Measurements from ENCODE around the gene HTR6. TPM values are rescaled to one million over a fixed set of nuclear protein-coding genes. Genes with fewer than 3 reads are reported as not detected.
"Not testable (repeated sequence)": the region's sequence is repeated elsewhere in the genome, so short reads cannot be mapped to it uniquely, and the experiment has no call there.

The HTR6 gene
- total RNA-seq, 4 donors from 2014 or later: 0.23 to 2.4 TPM; not detected in 2

- Histone ChIP-seq H3K36me3 (peaks cover 43% of the 10 kb centered on the region), H3K4me3 (no peak overlapping the region), H3K27me3 (no peaks in the 10 kb centered on the region), H3K9me3 (no peaks in the 10 kb centered on the region), H3K4me1 (no peaks in the 10 kb centered on the region), H3K27ac (no peak overlapping the region)
- TF ChIP-seq POLR2A (IDR thresholded peaks at IDR 0.05) (no peak), POLR2AphosphoS5 (IDR thresholded peaks at IDR 0.05) (no peak), EP300 (IDR thresholded peaks at IDR 0.05) (no peak)
- TF ChIP-seq, protein P1, sequence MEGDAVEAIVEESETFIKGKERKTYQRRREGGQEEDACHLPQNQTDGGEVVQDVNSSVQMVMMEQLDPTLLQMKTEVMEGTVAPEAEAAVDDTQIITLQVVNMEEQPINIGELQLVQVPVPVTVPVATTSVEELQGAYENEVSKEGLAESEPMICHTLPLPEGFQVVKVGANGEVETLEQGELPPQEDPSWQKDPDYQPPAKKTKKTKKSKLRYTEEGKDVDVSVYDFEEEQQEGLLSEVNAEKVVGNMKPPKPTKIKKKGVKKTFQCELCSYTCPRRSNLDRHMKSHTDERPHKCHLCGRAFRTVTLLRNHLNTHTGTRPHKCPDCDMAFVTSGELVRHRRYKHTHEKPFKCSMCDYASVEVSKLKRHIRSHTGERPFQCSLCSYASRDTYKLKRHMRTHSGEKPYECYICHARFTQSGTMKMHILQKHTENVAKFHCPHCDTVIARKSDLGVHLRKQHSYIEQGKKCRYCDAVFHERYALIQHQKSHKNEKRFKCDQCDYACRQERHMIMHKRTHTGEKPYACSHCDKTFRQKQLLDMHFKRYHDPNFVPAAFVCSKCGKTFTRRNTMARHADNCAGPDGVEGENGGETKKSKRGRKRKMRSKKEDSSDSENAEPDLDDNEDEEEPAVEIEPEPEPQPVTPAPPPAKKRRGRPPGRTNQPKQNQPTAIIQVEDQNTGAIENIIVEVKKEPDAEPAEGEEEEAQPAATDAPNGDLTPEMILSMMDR (IDR thresholded peaks at IDR 0.05): no peak
- DNase-seq (ENCODE audit: low spot score in 2 of 2): no peak
- WGBS: 80% methylated on average over 3 of the region's 3 CpGs
Measured at GRCh38 chr1:19628879-19629278, 35.8 kb upstream of the HTR6 start.

- no peak overlapping the region for H3K27ac ChIP-seq
- no peak overlapping the region for H3K4me3 ChIP-seq
- 85% methylated on average over 4 of the region's 4 CpGs for WGBS
- no peaks in the 10 kb centered on the region for H3K27me3 ChIP-seq
- no peaks in the 10 kb centered on the region for H3K9me3 ChIP-seq
- no peak for DNase-seq (ENCODE audit: low spot score in 2 of 2)
- H3K4me1 ChIP-seq: no peaks in the 10 kb centered on the region
- H3K36me3 ChIP-seq: peaks cover 38% of the 10 kb centered on the region
- no peak for TF ChIP-seq POLR2AphosphoS5 (IDR thresholded peaks at IDR 0.05)
- TF ChIP-seq, protein P1 (IDR thresholded peaks at IDR 0.05): no peak
- no peak for TF ChIP-seq POLR2A (IDR thresholded peaks at IDR 0.05)
- no peak for TF ChIP-seq EP300 (IDR thresholded peaks at IDR 0.05)
Measured at GRCh38 chr1:19629357-19629756, 35.3 kb upstream of the HTR6 start.

GRCh38 chr1:19630192-19630591 is 34.5 kb upstream of the HTR6 start:
- H3K36me3 ChIP-seq: peaks cover 30% of the 10 kb centered on the region
- H3K27ac ChIP-seq; H3K27me3 ChIP-seq; H3K4me1 ChIP-seq; DNase-seq (ENCODE audit: low spot score in 2 of 2); H3K9me3 ChIP-seq; H3K4me3 ChIP-seq: not testable (repeated sequence)
- WGBS: 100% methylated on average over 1 of the region's 1 CpG

GRCh38 chr1:19630720-19631395 is 33.8 kb upstream of the HTR6 start:
- 75% methylated on average over 6 of the region's 6 CpGs for WGBS
- H3K4me3 ChIP-seq: no peak overlapping the region
- no peaks in the 10 kb centered on the region for H3K27me3 ChIP-seq
- H3K4me1 ChIP-seq: no peaks in the 10 kb centered on the region
- no peak overlapping the region for H3K27ac ChIP-seq
- TF ChIP-seq, protein P1 (IDR thresholded peaks at IDR 0.05): no peak
- TF ChIP-seq POLR2AphosphoS5 (IDR thresholded peaks at IDR 0.05) (no peak), EP300 (IDR thresholded peaks at IDR 0.05) (no peak), POLR2A (IDR thresholded peaks at IDR 0.05) (no peak)
- H3K9me3 ChIP-seq: no peaks in the 10 kb centered on the region
- DNase-seq (ENCODE audit: low spot score in 2 of 2): no peak
- peaks cover 23% of the 10 kb centered on the region for H3K36me3 ChIP-seq

- Histone ChIP-seq H3K27me3 (no peaks in the 10 kb centered on the region), H3K36me3 (peaks cover 9% of the 10 kb centered on the region), H3K27ac (no peak overlapping the region), H3K4me3 (no peak overlapping the region), H3K9me3 (no peaks in the 10 kb centered on the region), H3K4me1 (no peaks in the 10 kb centered on the region)
- 90% methylated on average over 2 of the region's 2 CpGs for WGBS
- no peak for DNase-seq (ENCODE audit: low spot score in 2 of 2)
- TF ChIP-seq, protein P1 (IDR thresholded peaks at IDR 0.05): no peak
- TF ChIP-seq EP300 (IDR thresholded peaks at IDR 0.05) (no peak), POLR2AphosphoS5 (IDR thresholded peaks at IDR 0.05) (no peak)
Measured at GRCh38 chr1:19632211-19632610, 32.5 kb upstream of the HTR6 start.

DNA sequence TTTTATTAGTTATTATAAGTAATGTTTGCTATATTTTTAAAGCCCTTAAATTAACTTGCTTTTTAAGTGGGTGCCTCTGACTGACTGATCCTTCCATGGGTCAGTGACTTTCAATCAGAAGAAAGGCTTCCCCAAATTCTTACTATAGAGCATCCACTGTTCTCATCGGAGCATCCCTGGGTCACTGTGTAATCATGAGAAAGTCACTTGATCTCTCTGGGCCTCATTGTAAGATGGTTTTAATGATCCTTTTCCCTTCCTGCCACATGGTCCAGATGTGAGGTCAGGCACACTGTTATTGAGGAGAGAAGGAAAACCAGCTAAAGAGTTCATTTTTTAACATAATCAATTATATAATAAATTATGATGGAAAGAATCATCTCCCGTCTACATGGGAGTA is 31.6 kb upstream of the HTR6 start:
- no peaks in the 10 kb centered on the region for H3K4me1 ChIP-seq
- DNase-seq (ENCODE audit: low spot score in 2 of 2): no peak
- no peaks in the 10 kb centered on the region for H3K27me3 ChIP-seq
- H3K36me3 ChIP-seq: peaks cover under 1% of the 10 kb centered on the region
- H3K4me3 ChIP-seq: no peak overlapping the region
- no peaks in the 10 kb centered on the region for H3K9me3 ChIP-seq
- TF ChIP-seq POLR2AphosphoS5 (IDR thresholded peaks at IDR 0.05) (no peak), POLR2A (IDR thresholded peaks at IDR 0.05) (no peak), EP300 (IDR thresholded peaks at IDR 0.05) (no peak)
- TF ChIP-seq, protein P1 (IDR thresholded peaks at IDR 0.05): no peak
- WGBS: 74% methylated on average over 2 of the region's 2 CpGs
- no peak overlapping the region for H3K27ac ChIP-seq

- H3K9me3 ChIP-seq; H3K27ac ChIP-seq; H3K36me3 ChIP-seq; H3K4me3 ChIP-seq; H3K4me1 ChIP-seq; H3K27me3 ChIP-seq; DNase-seq (ENCODE audit: low spot score in 2 of 2): not testable (repeated sequence)
- WGBS: 96% methylated on average over 9 of the region's 9 CpGs
Measured at GRCh38 chr1:19635064-19635463, 29.6 kb upstream of the HTR6 start.

Data from suprapubic skin (tissue), 4 donors.